Measurements from ENCODE around the gene POLR2E.

- no peak for TF ChIP-seq CTCF (IDR thresholded peaks at IDR 0.05)
- TF ChIP-seq POLR2A (IDR thresholded peaks at IDR 0.05): no peak
- no peak for TF ChIP-seq EP300 (IDR thresholded peaks at IDR 0.05)
- TF ChIP-seq POLR2AphosphoS5 (IDR thresholded peaks at IDR 0.05): peak in 1 of 2 donors; percentile 13
These were observed 41.0 kb upstream of the POLR2E start for GRCh38 chr19:1136201-1136600.

All from upper lobe of left lung (tissue), 4 donors.